ENCODE measurements around the gene PLCH1. TPM values are rescaled to one million over a fixed set of nuclear protein-coding genes. Genes with fewer than 3 reads are reported as not detected.

The PLCH1 gene
- total and polyA plus RNA-seq, 4 experiments from 2014 or later = 0.02 TPM; not detected in 3

- no peak overlapping the region for H3K27ac ChIP-seq (ENCODE audit: low read depth, low read length)
- H3K4me3 Mint-ChIP-seq = no peak overlapping the region
- H3K27me3 ChIP-seq (ENCODE audit: insufficient read depth, low read length) = peaks cover 9% of the 10 kb centered on the region
- POLR2A ChIA-PET (ENCODE audit: partially characterized antibody) = no interaction called here
- H3K4me1 Mint-ChIP-seq = peaks cover 2 to 8% (median 3%) of the 10 kb centered on the region in 4 donors
- no peaks in the 10 kb centered on the region for H3K36me3 Mint-ChIP-seq
- DNase-seq = no peak
- H3K4me1 ChIP-seq (ENCODE audit: insufficient read depth, low read length) = peaks cover 7% of the 10 kb centered on the region
- no peak overlapping the region for H3K27ac Mint-ChIP-seq
- H3K9me3 ChIP-seq (ENCODE audit: control insufficient read depth in 1 of 2, low read length in 2 of 2) = no peaks in the 10 kb centered on the region
- intact Hi-C loops (cut with micrococcal nuclease) = no loop called here
- H3K9me3 Mint-ChIP-seq = no peaks in the 10 kb centered on the region
- no peaks in the 10 kb centered on the region for H3K36me3 ChIP-seq (ENCODE audit: insufficient read depth, low read length)
- CTCF ChIA-PET (ENCODE audit: partially characterized antibody) = interaction anchor here (0.7 kb wide), 1 partner anchor 159 kb away, joined by 3 read pairs; no protein-coding TSS in a partner anchor
- H3K4me3 ChIP-seq (ENCODE audit: low read length in 2 of 2) = no peak overlapping the region
- peaks cover 28 to 37% of the 10 kb centered on the region in 2 donors for H3K27me3 Mint-ChIP-seq
Observed at GRCh38 chr3:155738580-155739076, 6.2 kb downstream of the PLCH1 start.

GRCh38 chr3:155737844-155738460 lies 6.9 kb downstream of the PLCH1 start:
- intact Hi-C loops (cut with micrococcal nuclease) = no loop called here
- H3K36me3 ChIP-seq (ENCODE audit: insufficient read depth, low read length) = no peaks in the 10 kb centered on the region
- H3K9me3 Mint-ChIP-seq = no peaks in the 10 kb centered on the region
- peaks cover 5% of the 10 kb centered on the region for H3K27me3 ChIP-seq (ENCODE audit: insufficient read depth, low read length)
- CTCF ChIA-PET (ENCODE audit: partially characterized antibody) = interaction anchor here (0.7 kb wide), 1 partner anchor 159 kb away, joined by 3 read pairs; no protein-coding TSS in a partner anchor
- H3K27ac Mint-ChIP-seq = no peak overlapping the region
- no peak overlapping the region for H3K4me3 Mint-ChIP-seq
- DNase-seq = no peak
- H3K36me3 Mint-ChIP-seq = no peaks in the 10 kb centered on the region
- peaks cover under 1% of the 10 kb centered on the region for H3K4me1 ChIP-seq (ENCODE audit: insufficient read depth, low read length)
- POLR2A ChIA-PET (ENCODE audit: partially characterized antibody) = no interaction called here
- H3K27me3 Mint-ChIP-seq = peaks cover 27 to 34% of the 10 kb centered on the region in 2 donors
- H3K4me3 ChIP-seq (ENCODE audit: low read length in 2 of 2) = no peak overlapping the region
- peaks cover 0 to 5% (median 1%) of the 10 kb centered on the region in 4 donors for H3K4me1 Mint-ChIP-seq
- no peak overlapping the region for H3K27ac ChIP-seq (ENCODE audit: low read depth, low read length)
- no peaks in the 10 kb centered on the region for H3K9me3 ChIP-seq (ENCODE audit: control insufficient read depth in 1 of 2, low read length in 2 of 2)

GRCh38 chr3:155736381-155736780 lies 8.5 kb downstream of the PLCH1 start:
- H3K4me1 ChIP-seq (ENCODE audit: insufficient read depth, low read length) = no peaks in the 10 kb centered on the region
- CTCF ChIA-PET (ENCODE audit: partially characterized antibody) = interaction anchor here (1.2 kb wide), 1 partner anchor 70 kb away, joined by 4 read pairs; the partner anchor contains the start of gene C3orf33
- peaks cover 24 to 28% of the 10 kb centered on the region in 2 donors for H3K27me3 Mint-ChIP-seq
- peaks cover 0 to 3% (median 0%) of the 10 kb centered on the region in 4 donors for H3K4me1 Mint-ChIP-seq
- POLR2A ChIA-PET (ENCODE audit: partially characterized antibody) = no interaction called here
- H3K36me3 ChIP-seq (ENCODE audit: insufficient read depth, low read length) = no peaks in the 10 kb centered on the region
- no peaks in the 10 kb centered on the region for H3K9me3 ChIP-seq (ENCODE audit: control insufficient read depth in 1 of 2, low read length in 2 of 2)
- no peak overlapping the region for H3K27ac ChIP-seq (ENCODE audit: low read depth, low read length)
- no peaks in the 10 kb centered on the region for H3K36me3 Mint-ChIP-seq
- H3K4me3 Mint-ChIP-seq = no peak overlapping the region
- no peak for DNase-seq
- H3K27me3 ChIP-seq (ENCODE audit: insufficient read depth, low read length) = no peaks in the 10 kb centered on the region
- no peak overlapping the region for H3K27ac Mint-ChIP-seq
- H3K9me3 Mint-ChIP-seq = no peaks in the 10 kb centered on the region
- no peak overlapping the region for H3K4me3 ChIP-seq (ENCODE audit: low read length in 2 of 2)
- intact Hi-C loops (cut with micrococcal nuclease) = no loop called here

GRCh38 chr3:155730843-155731242 lies 14.0 kb downstream of the PLCH1 start:
- Histone ChIP-seq H3K4me3 (ENCODE audit: low read length in 2 of 2) (no peak overlapping the region), H3K36me3 (ENCODE audit: insufficient read depth, low read length) (no peaks in the 10 kb centered on the region), H3K27ac (ENCODE audit: low read depth, low read length) (no peak overlapping the region), H3K27me3 (ENCODE audit: insufficient read depth, low read length) (peaks cover 3% of the 10 kb centered on the region), H3K9me3 (ENCODE audit: control insufficient read depth in 1 of 2, low read length in 2 of 2) (no peaks in the 10 kb centered on the region), H3K4me1 (ENCODE audit: insufficient read depth, low read length) (no peaks in the 10 kb centered on the region)
- ChIA-PET POLR2A (ENCODE audit: partially characterized antibody) (no interaction called here), CTCF (ENCODE audit: partially characterized antibody) (no interaction called here)
- H3K4me1 Mint-ChIP-seq = no peaks in the 10 kb centered on the region
- intact Hi-C loops (cut with micrococcal nuclease) = no loop called here
- H3K9me3 Mint-ChIP-seq = peaks cover 0 to 2% (median 0%) of the 10 kb centered on the region in 8 donors
- H3K27me3 Mint-ChIP-seq = peaks cover 14 to 20% of the 10 kb centered on the region in 2 donors
- DNase-seq = no peak
- no peak overlapping the region for H3K4me3 Mint-ChIP-seq
- H3K27ac Mint-ChIP-seq = no peak overlapping the region
- no peaks in the 10 kb centered on the region for H3K36me3 Mint-ChIP-seq

GRCh38 chr3:155727836-155728235 lies 17.0 kb downstream of the PLCH1 start:
- Histone ChIP-seq H3K4me3 (ENCODE audit: low read length in 2 of 2) (no peak overlapping the region), H3K27ac (ENCODE audit: low read depth, low read length) (no peak overlapping the region), H3K36me3 (ENCODE audit: insufficient read depth, low read length) (no peaks in the 10 kb centered on the region), H3K4me1 (ENCODE audit: insufficient read depth, low read length) (no peaks in the 10 kb centered on the region), H3K27me3 (ENCODE audit: insufficient read depth, low read length) (peaks cover 3% of the 10 kb centered on the region), H3K9me3 (ENCODE audit: control insufficient read depth in 1 of 2, low read length in 2 of 2) (no peaks in the 10 kb centered on the region)
- intact Hi-C loops (cut with micrococcal nuclease) = no loop called here
- Mint-ChIP-seq H3K4me1 (peaks cover 0 to 4% (median 0%) of the 10 kb centered on the region in 4 donors), H3K27ac (no peak overlapping the region), H3K4me3 (no peak overlapping the region), H3K36me3 (no peaks in the 10 kb centered on the region), H3K9me3 (peaks cover 0 to 2% (median 0%) of the 10 kb centered on the region in 8 donors), H3K27me3 (peaks cover 11 to 16% of the 10 kb centered on the region in 2 donors)
- POLR2A ChIA-PET (ENCODE audit: partially characterized antibody) = no interaction called here
- DNase-seq = no peak
- CTCF ChIA-PET (ENCODE audit: partially characterized antibody) = no interaction called here

GRCh38 chr3:155714295-155714718 lies 30.6 kb downstream of the PLCH1 start:
- Mint-ChIP-seq H3K27me3 (no peaks in the 10 kb centered on the region), H3K9me3 (peaks cover 8 to 28% (median 17%) of the 10 kb centered on the region in 8 donors), H3K4me1 (no peaks in the 10 kb centered on the region), H3K36me3 (peaks cover 2 to 5% of the 10 kb centered on the region in 2 donors), H3K4me3 (no peak overlapping the region), H3K27ac (no peak overlapping the region)
- Histone ChIP-seq H3K36me3 (ENCODE audit: insufficient read depth, low read length) (no peaks in the 10 kb centered on the region), H3K27me3 (ENCODE audit: insufficient read depth, low read length) (no peaks in the 10 kb centered on the region), H3K27ac (ENCODE audit: low read depth, low read length) (no peak overlapping the region), H3K9me3 (ENCODE audit: control insufficient read depth in 1 of 2, low read length in 2 of 2) (no peaks in the 10 kb centered on the region), H3K4me3 (ENCODE audit: low read length in 2 of 2) (no peak overlapping the region), H3K4me1 (ENCODE audit: insufficient read depth, low read length) (no peaks in the 10 kb centered on the region)
- no peak for DNase-seq
- intact Hi-C loops (cut with micrococcal nuclease) = no loop called here
- POLR2A ChIA-PET (ENCODE audit: partially characterized antibody) = no interaction called here
- CTCF ChIA-PET (ENCODE audit: partially characterized antibody) = interaction anchor here (1.0 to 5.8 kb wide), 3 partner anchors 10 to 13 kb away, joined by 4 to 30 read pairs (median 16); no protein-coding TSS in a partner anchor

- Histone ChIP-seq H3K4me1 (ENCODE audit: insufficient read depth, low read length) (no peaks in the 10 kb centered on the region), H3K4me3 (ENCODE audit: low read length in 2 of 2) (no peak overlapping the region), H3K27me3 (ENCODE audit: insufficient read depth, low read length) (no peaks in the 10 kb centered on the region), H3K9me3 (ENCODE audit: control insufficient read depth in 1 of 2, low read length in 2 of 2) (no peaks in the 10 kb centered on the region), H3K36me3 (ENCODE audit: insufficient read depth, low read length) (no peaks in the 10 kb centered on the region), H3K27ac (ENCODE audit: low read depth, low read length) (no peak overlapping the region)
- no peak overlapping the region for H3K4me3 Mint-ChIP-seq
- peaks cover 0 to 5% of the 10 kb centered on the region in 2 donors for H3K36me3 Mint-ChIP-seq
- peaks cover 0 to 9% (median 4%) of the 10 kb centered on the region in 8 donors for H3K9me3 Mint-ChIP-seq
- CTCF ChIA-PET (ENCODE audit: partially characterized antibody) = interaction anchor here (5.8 kb wide), 1 partner anchor 11 kb away, joined by 30 read pairs; no protein-coding TSS in a partner anchor
- intact Hi-C loops (cut with micrococcal nuclease) = no loop called here
- no peak overlapping the region for H3K27ac Mint-ChIP-seq
- H3K27me3 Mint-ChIP-seq = no peaks in the 10 kb centered on the region
- no peaks in the 10 kb centered on the region for H3K4me1 Mint-ChIP-seq
- DNase-seq = no peak
- POLR2A ChIA-PET (ENCODE audit: partially characterized antibody) = no interaction called here
Observed at GRCh38 chr3:155712008-155712407, 32.9 kb downstream of the PLCH1 start.
